ENCODE results near the gene GGA2. TPM values are rescaled to one million over a fixed set of nuclear protein-coding genes. Genes with fewer than 3 reads are reported as not detected.
A peak's percentile ranks its signal among the peaks of the same experiment; 100 is the strongest.
"Not testable (repeated sequence)": the region's sequence is repeated elsewhere in the genome, so short reads cannot be mapped to it uniquely, and the experiment has no call there.

GGA2 gene
- total RNA-seq, 4 donors from 2014 or later, result 21.7 to 51.8 (median 36.9) TPM

DNA sequence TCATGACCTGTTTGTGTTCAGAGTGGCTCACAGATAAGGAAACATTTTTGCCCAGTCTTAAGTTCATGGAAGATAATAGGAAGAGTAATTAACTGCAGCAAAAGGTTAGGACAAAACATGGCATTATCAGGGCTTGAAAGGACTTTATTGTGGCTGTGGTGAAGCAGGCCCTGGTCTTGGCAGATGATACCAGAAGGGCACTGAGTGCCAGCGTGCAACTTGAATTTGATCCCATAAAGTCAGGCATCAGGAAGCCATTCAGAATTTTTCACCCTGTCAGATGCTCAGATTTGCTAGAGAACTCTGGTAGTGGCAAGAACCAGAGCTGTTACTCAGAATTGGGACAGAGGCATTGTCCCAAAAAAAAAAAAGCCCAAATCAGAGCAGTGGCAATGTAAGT, 46.1 kb downstream of the GGA2 start:
- WGBS, 2 donors (ENCODE audit: low coverage in 1 of 2), result 84% methylated on average over 1 of the region's 1 CpG; no CpG with 5 or more reads in 1 of the 2 donors
- in situ Hi-C loops (cut with MboI; ENCODE audit: low pct_ligation_motif_present in 1 of 4, low pct_unique_long_range_greater_than_20kb in 1 of 4, low sequenced_read_pairs in 3 of 4) (no loop called here), intact Hi-C loops (cut with DNase I; ENCODE audit: low total_unique reads) (no loop called here)
- Histone ChIP-seq H3K4me3 (no peak overlapping the region), H3K9me3 (no peaks in the 10 kb centered on the region), H3K36me3 (peaks cover 0 to 25% (median 6%) of the 10 kb centered on the region in 4 donors), H3K27me3 (no peaks in the 10 kb centered on the region), H3K27ac (no peak overlapping the region), H3K4me1 (peaks cover 0 to 7% (median 4%) of the 10 kb centered on the region in 4 donors)
- no peak for DNase-seq
- TF ChIP-seq, protein P1, sequence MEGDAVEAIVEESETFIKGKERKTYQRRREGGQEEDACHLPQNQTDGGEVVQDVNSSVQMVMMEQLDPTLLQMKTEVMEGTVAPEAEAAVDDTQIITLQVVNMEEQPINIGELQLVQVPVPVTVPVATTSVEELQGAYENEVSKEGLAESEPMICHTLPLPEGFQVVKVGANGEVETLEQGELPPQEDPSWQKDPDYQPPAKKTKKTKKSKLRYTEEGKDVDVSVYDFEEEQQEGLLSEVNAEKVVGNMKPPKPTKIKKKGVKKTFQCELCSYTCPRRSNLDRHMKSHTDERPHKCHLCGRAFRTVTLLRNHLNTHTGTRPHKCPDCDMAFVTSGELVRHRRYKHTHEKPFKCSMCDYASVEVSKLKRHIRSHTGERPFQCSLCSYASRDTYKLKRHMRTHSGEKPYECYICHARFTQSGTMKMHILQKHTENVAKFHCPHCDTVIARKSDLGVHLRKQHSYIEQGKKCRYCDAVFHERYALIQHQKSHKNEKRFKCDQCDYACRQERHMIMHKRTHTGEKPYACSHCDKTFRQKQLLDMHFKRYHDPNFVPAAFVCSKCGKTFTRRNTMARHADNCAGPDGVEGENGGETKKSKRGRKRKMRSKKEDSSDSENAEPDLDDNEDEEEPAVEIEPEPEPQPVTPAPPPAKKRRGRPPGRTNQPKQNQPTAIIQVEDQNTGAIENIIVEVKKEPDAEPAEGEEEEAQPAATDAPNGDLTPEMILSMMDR (IDR thresholded peaks at IDR 0.05), result no peak
- no peak for TF ChIP-seq EP300 (IDR thresholded peaks at IDR 0.05; ENCODE audit: low read depth)
- TF ChIP-seq POLR2AphosphoS5 (IDR thresholded peaks at IDR 0.05), result no peak
- no peak for TF ChIP-seq POLR2A (IDR thresholded peaks at IDR 0.05)

DNA sequence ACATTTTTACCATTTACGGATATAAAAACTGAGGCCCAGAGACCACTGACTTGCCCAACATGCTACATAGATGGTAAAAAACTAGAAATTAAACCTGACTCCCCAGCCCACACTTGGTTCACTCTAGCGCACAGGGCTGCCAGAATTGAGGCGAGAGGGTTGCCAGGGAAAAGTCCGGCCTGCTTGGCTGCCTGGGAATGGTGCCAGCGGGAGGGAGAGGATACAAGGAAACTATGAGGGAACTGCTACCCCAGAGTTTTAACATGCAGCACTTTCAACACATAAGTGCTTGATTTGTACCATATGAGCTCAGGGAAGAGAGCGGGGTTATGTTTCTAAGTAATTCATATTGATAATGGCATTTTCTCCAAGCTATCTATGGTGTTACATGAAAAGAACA, 47.3 kb downstream of the GGA2 start:
- in situ Hi-C loops (cut with MboI; ENCODE audit: low pct_ligation_motif_present in 1 of 4, low pct_unique_long_range_greater_than_20kb in 1 of 4, low sequenced_read_pairs in 3 of 4); H3K4me3 ChIP-seq; H3K27me3 ChIP-seq; H3K4me1 ChIP-seq; H3K9me3 ChIP-seq; intact Hi-C loops (cut with DNase I; ENCODE audit: low total_unique reads): not testable (repeated sequence)
- peak in 1 of 3 donors; percentile 27 for TF ChIP-seq POLR2AphosphoS5 (IDR thresholded peaks at IDR 0.05)
- H3K36me3 ChIP-seq, result peaks cover 0 to 14% (median 6%) of the 10 kb centered on the region in 4 donors
- peak overlapping the region in 3 of 4 donors; percentile 10 to 40 (median 12) for H3K27ac ChIP-seq
- WGBS, 2 donors (ENCODE audit: low coverage in 1 of 2), result 32 to 40% methylated on average over 1 to 6 of the region's 6 CpGs
- peak; percentile 80 for DNase-seq

DNA sequence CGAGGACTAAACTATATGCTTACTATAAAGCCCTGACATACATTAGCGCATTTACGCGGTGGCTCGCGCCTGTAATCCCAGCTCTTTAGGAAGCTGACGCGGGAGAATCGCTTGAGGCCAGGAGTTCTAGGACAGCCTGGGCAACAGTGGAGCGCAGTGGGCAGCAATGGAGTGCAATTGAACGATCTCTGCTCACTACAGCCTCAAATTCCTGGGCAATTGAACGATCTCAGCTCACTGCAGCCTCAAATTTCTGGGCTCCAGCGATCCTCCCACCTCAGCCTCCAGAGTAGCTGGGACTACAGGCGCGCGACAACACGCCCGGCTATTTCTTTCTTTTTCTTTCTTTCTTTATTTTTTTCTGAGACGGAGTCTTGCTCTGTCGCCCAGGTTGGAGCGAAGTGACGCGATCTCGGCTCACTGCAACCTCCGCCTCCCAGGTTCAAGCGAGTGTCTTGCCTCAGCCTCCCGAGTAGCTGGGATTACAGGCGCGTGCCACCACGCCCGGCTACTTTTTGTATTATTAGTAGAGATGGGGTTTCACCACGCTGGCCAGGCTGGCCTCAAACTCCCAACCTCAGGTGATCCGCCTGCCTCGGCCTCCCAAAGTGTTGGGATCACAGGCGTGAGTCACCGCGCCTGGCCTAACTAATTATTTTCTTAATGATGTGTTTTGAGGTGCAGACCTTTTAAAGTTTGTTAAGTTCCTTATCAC, 56.8 kb downstream of the GGA2 start:
- Histone ChIP-seq H3K27me3 (no peaks in the 10 kb centered on the region), H3K4me1 (peaks cover 9 to 50% (median 23%) of the 10 kb centered on the region in 4 donors), H3K9me3 (no peaks in the 10 kb centered on the region), H3K27ac (peak overlapping the region; percentile 84 to 92 (median 88)), H3K4me3 (peak overlapping the region; percentile 53 to 88 (median 68)), H3K36me3 (no peaks in the 10 kb centered on the region)
- TF ChIP-seq EP300 (IDR thresholded peaks at IDR 0.05; ENCODE audit: low read depth), result no peak
- TF ChIP-seq POLR2A (IDR thresholded peaks at IDR 0.05), result no peak
- TF ChIP-seq POLR2AphosphoS5 (IDR thresholded peaks at IDR 0.05), result no peak
- TF ChIP-seq, protein P1 (IDR thresholded peaks at IDR 0.05), result no peak
- in situ Hi-C loops (cut with MboI; ENCODE audit: low pct_ligation_motif_present in 1 of 4, low pct_unique_long_range_greater_than_20kb in 1 of 4, low sequenced_read_pairs in 3 of 4), result no loop called here
- 60 to 61% methylated on average over 3 to 37 of the region's 37 CpGs for WGBS, 2 donors (ENCODE audit: low coverage in 1 of 2)
- DNase-seq, result no peak
- intact Hi-C loops (cut with DNase I; ENCODE audit: low total_unique reads), result no loop called here

DNA sequence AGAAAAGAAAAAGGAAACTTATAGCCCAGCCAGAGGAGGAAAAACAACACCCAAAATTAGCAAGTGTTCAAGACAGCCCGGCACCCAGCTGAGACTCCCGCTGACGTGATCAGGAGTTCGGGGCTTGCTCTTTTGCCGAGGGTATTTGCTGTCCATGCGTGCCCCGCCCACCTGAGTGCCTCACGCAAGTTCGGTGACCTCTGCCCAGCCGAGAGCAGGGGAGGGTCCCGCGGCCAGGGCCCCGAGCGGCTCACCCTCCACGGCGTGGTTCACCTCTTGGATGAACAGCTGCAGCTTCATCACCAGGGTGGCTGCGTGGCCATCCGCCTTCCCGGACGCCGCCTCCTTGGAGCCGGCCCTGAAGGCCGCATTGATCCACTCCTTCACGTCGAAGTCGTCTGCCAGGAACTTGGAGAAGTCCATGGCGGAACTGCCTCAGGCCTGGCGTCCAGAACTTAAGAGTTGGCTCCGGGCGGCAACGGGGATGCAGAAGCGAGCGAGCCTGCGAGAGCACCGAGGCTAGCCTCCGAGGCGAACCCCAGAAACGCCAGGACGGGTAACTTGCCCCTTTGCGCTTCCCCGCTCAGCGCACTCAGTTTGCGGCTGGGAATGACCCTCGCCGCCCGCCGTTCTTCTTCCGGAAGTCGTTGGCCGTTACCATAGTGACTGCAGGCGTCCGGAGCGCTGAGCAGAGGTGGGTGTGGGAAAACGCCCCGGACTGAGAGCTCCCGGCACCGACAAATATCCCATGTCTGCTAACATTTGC, 57.5 kb downstream of the GGA2 start, which contains the start of gene COG7:
Gene COG7, minus strand, starts transcription at position 618 of the 766 bp plus-strand sequence. Its CDS starts 195 bp downstream, at position 423.
- peak; percentile 90 for DNase-seq
- peak within 1 kb of the TSS; percentile 53 to 88 (median 68) for H3K4me3 ChIP-seq
- intact Hi-C loops (cut with DNase I; ENCODE audit: low total_unique reads), result no loop called here
- in situ Hi-C loops (cut with MboI; ENCODE audit: low pct_ligation_motif_present in 1 of 4, low pct_unique_long_range_greater_than_20kb in 1 of 4, low sequenced_read_pairs in 3 of 4), result no loop called here
- no peaks in the 10 kb centered on the region for H3K9me3 ChIP-seq
- H3K4me1 ChIP-seq, result peaks cover 9 to 58% (median 28%) of the 10 kb centered on the region in 4 donors
- no peaks in the 10 kb centered on the region for H3K36me3 ChIP-seq
- 0% methylated on average over 5 to 19 of the region's 57 CpGs for WGBS, 2 donors (ENCODE audit: low coverage in 1 of 2)
- peak within 1 kb of the TSS; percentile 84 to 92 (median 88) for H3K27ac ChIP-seq
- H3K27me3 ChIP-seq, result no peaks in the 10 kb centered on the region
- peak; percentile 41 for TF ChIP-seq POLR2A (IDR thresholded peaks at IDR 0.05)
- TF ChIP-seq EP300 (IDR thresholded peaks at IDR 0.05; ENCODE audit: low read depth), result peak; percentile 5
- TF ChIP-seq POLR2AphosphoS5 (IDR thresholded peaks at IDR 0.05), result peak; percentile 38 to 77 (median 63)
- TF ChIP-seq, protein P1 (IDR thresholded peaks at IDR 0.05), result no peak
